ENCODE measurements around the gene TSHZ2.

Gene TSHZ2

DNA sequence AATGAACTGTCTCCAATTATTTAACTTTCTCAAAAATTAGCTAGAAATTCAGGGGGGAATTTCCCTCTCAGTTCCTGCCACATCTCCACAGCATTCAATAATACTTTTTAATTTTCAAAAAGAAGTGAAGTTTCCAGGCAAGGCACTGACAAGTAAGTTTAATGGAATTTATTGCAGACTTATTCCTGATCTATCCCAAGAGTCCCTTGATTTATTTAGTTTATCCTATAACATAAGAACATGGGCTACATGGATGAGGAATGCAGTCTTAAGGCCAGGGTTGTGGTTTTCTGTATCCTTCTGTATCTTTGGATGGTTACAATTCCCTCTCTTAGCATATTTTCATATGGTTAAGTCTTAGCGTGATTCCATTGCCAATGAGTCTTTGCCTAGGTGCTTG lies 126.5 kb downstream of the TSHZ2 start:
- H2AFZ ChIP-seq (ENCODE audit: low read depth), result no peak overlapping the region
- H3K9ac ChIP-seq, result no peak overlapping the region

DNA sequence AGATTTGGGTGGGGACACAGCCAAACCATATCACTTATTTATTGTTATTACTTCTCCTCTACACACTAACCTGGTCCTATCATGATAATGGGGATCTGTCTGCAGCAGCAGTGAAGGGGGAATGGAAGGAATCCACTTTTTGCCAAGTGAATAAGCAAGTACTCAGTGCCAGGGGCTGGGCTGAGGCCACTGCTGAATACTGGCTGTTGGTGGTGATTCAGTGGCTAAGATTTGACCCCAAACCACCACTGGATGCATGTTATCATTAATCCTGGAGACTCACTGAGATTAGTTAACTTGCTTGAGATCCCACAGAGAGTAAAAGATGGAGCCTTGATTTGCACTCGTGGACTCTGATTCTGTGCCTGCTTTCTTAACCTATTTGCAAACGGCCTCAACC lies 127.7 kb downstream of the TSHZ2 start:
- no peak overlapping the region for H3K9ac ChIP-seq
- H2AFZ ChIP-seq (ENCODE audit: low read depth), result no peak overlapping the region
- no peaks in the 10 kb centered on the region for H3K36me3 ChIP-seq (ENCODE audit: insufficient read depth)
- H3K27me3 ChIP-seq (ENCODE audit: insufficient read depth, low read depth), result no peaks in the 10 kb centered on the region
- no peak overlapping the region for H3K4me3 ChIP-seq (IDR thresholded peaks at IDR 0.05; ENCODE audit: insufficient read depth, low read depth, low read length)
- H3K79me2 ChIP-seq (ENCODE audit: insufficient read depth, low read depth), result no peaks in the 10 kb centered on the region
- H3K27ac ChIP-seq, result no peak overlapping the region
- no peaks in the 10 kb centered on the region for H4K20me1 ChIP-seq (ENCODE audit: insufficient read depth)
- no peak overlapping the region for H3K4me2 ChIP-seq
- H3K4me1 ChIP-seq (ENCODE audit: low read depth, poor library complexity, severe bottlenecking), result no peaks in the 10 kb centered on the region
- no peak for TF ChIP-seq CTCF (conservative IDR thresholded peaks at IDR 0.05; ENCODE audit: low read depth, low read length)

More for the DNA sequence above, 126.5 kb downstream of the TSHZ2 start:
- TF ChIP-seq CTCF (conservative IDR thresholded peaks at IDR 0.05; ENCODE audit: low read depth, low read length), result no peak
- Histone ChIP-seq H3K79me2 (ENCODE audit: insufficient read depth, low read depth) (no peaks in the 10 kb centered on the region), H3K27ac (no peak overlapping the region), H3K4me1 (ENCODE audit: low read depth, poor library complexity, severe bottlenecking) (no peaks in the 10 kb centered on the region), H4K20me1 (ENCODE audit: insufficient read depth) (no peaks in the 10 kb centered on the region), H3K4me2 (no peak overlapping the region), H3K36me3 (ENCODE audit: insufficient read depth) (no peaks in the 10 kb centered on the region), H3K27me3 (ENCODE audit: insufficient read depth, low read depth) (no peaks in the 10 kb centered on the region), H3K4me3 (IDR thresholded peaks at IDR 0.05; ENCODE audit: insufficient read depth, low read depth, low read length) (no peak overlapping the region)

DNA sequence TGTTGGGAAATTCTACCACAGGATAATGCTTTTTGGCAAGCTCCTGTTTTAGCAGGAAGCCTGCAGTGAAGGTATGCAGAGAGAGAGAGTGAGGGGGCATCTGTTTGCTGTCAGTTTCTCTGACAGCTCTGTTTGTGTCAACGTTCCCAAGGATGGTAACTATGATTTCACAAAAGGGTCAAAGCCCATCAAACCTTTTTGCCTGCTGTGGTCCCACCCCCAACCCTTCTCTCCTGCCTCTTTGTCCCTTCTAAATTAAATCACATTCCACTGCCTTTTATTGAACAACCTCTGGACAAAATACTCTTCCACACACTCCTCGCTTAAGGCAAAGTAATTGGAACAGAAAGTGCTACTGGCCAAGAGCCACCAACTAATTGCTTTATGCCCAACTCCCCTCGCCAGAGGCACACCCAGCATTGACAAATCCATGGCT lies 128.3 kb downstream of the TSHZ2 start:
- Histone ChIP-seq H3K9ac (no peak overlapping the region), H3K79me2 (ENCODE audit: insufficient read depth, low read depth) (no peaks in the 10 kb centered on the region), H3K27ac (no peak overlapping the region), H4K20me1 (ENCODE audit: insufficient read depth) (no peaks in the 10 kb centered on the region), H2AFZ (ENCODE audit: low read depth) (no peak overlapping the region), H3K4me1 (ENCODE audit: low read depth, poor library complexity, severe bottlenecking) (no peaks in the 10 kb centered on the region), H3K4me3 (IDR thresholded peaks at IDR 0.05; ENCODE audit: insufficient read depth, low read depth, low read length) (no peak overlapping the region), H3K36me3 (ENCODE audit: insufficient read depth) (no peaks in the 10 kb centered on the region), H3K4me2 (no peak overlapping the region), H3K27me3 (ENCODE audit: insufficient read depth, low read depth) (no peaks in the 10 kb centered on the region)
- TF ChIP-seq CTCF (conservative IDR thresholded peaks at IDR 0.05; ENCODE audit: low read depth, low read length), result no peak

DNA sequence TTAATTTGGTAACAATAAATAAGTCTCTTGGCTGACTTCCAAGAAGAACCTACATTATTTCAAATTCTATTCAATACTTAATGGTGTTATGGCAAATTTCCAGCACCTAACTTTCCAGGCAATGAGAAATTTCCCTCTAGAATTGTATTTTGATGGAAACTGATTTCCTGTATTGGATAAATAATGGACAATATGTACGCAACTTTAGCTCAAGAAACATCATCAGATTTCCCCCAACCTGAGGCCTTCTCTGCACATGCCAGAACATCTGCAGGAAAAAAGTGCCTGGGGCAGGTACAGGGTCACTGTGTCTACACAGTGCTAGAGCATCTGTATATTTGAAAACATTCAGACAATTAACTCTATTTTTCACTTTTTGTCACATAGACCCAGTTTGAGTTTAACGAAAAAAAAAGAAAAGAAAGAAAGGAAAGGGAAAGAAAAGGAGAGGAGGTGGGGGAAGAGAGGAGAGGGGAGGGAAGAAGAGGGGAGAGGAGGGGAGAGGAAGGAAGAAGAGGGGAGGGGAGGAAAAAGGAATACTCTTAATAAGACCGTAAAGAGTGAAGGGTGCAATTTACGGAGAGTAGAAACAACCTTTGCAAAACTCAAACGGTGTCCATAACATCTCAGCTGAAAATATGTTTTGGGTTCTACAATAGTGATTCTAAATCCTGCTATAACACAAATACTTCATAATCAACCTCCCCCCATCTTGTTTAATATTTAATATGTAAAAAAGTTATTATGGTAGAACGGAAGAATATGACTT lies 130.0 kb downstream of the TSHZ2 start:
- Histone ChIP-seq H3K4me2 (no peak overlapping the region), H4K20me1 (ENCODE audit: insufficient read depth) (no peaks in the 10 kb centered on the region), H3K36me3 (ENCODE audit: insufficient read depth) (no peaks in the 10 kb centered on the region), H3K4me3 (IDR thresholded peaks at IDR 0.05; ENCODE audit: insufficient read depth, low read depth, low read length) (no peak overlapping the region), H3K4me1 (ENCODE audit: low read depth, poor library complexity, severe bottlenecking) (no peaks in the 10 kb centered on the region), H3K79me2 (ENCODE audit: insufficient read depth, low read depth) (no peaks in the 10 kb centered on the region), H3K27me3 (ENCODE audit: insufficient read depth, low read depth) (no peaks in the 10 kb centered on the region), H3K9ac (no peak overlapping the region), H3K27ac (no peak overlapping the region), H2AFZ (ENCODE audit: low read depth) (no peak overlapping the region)
- TF ChIP-seq CTCF (conservative IDR thresholded peaks at IDR 0.05; ENCODE audit: low read depth, low read length), result no peak
